K562 (cell line): ENCODE measurements around the gene CEMIP2. TPM values are rescaled to one million over a fixed set of nuclear protein-coding genes. Genes with fewer than 3 reads are reported as not detected.

ENCODE experiments used
- ATAC-seq: fragments of 200-7000 bp; cut with Tn5 transposase; 3 replicates; pipeline ENCODE4 v1.9.1; 2020; ENCODE audit warnings: moderate library complexity
- BruUV-seq: library from RNA; stranded (reverse); fragments of 400-500 nt; replicated peaks from 2 replicates; lab custom pipeline; 2021; lab: Mats Ljungman, UMichigan
- CTCF ChIA-PET: fragments of 300-600 bp; formaldehyde crosslinking; extraction: SDS; loops from one replicate; lab custom pipeline; 2021; ENCODE audit warnings: low intra/inter-chr PET ratio; lab: Yijun Ruan, JAX
- POLR2A ChIA-PET: fragments of 300-600, 350-650 bp; sonication (Branson Sonifier 250); formaldehyde crosslinking; extraction: SDS; loops from one replicate; lab custom pipeline; 2021; ENCODE audit warnings: antibody characterized with exemption, inconsistent platforms; lab: Yijun Ruan, JAX
- DNase-seq, 4 experiments: peaks; one replicate each; pipeline versions ENCODE4 v3.0.0 to v3.0.0-alpha.2; 2011 to 2018; ENCODE audit warnings: low spot score in 3 of 4, mixed read lengths in 3 of 4; ENCODE audit errors: extremely low read depth in 1 of 4
- FAIRE-seq: peaks from 2 replicates; lab custom pipeline; 2011; peaks lifted over from hg19 to GRCh38; lab: Jason Lieb, UNC
- H2AFZ ChIP-seq: 2 replicates; pipeline ENCODE4 v1.6.0; 2011; ENCODE audit warnings: low read depth, low read length, control low read depth, inconsistent platforms
- H3K27ac ChIP-seq: fragments of 200-600 bp; 3 replicates; pipeline ENCODE4 v1.8.0; 2011; ENCODE audit warnings: low read depth, mild to moderate bottlenecking, control low read depth, inconsistent platforms, low read length, moderate library complexity, mixed read lengths; ENCODE audit errors: extremely low read depth
- H3K27me3 ChIP-seq, 2 experiments: fragments of 300-600 bp in 1 of 2; 2 replicates in 1 of 2; 3 replicates in 1 of 2; pipeline versions ENCODE4 v1.6.0 to v1.8.0; 2011; ENCODE audit warnings: inconsistent platforms in 2 of 2, low read length in 2 of 2, mild to moderate bottlenecking in 1 of 2, mixed read lengths in 1 of 2, moderate library complexity in 1 of 2; ENCODE audit not compliant: control insufficient read depth in 2 of 2, insufficient read depth in 2 of 2
- H3K36me3 ChIP-seq: fragments of 300-600 bp; 3 replicates; pipeline ENCODE4 v1.8.0; 2011; ENCODE audit warnings: mild to moderate bottlenecking, low read length, inconsistent platforms; ENCODE audit not compliant: control insufficient read depth, insufficient read depth
- H3K4me1 ChIP-seq, 2 experiments: fragments of 200-600 bp in 1 of 2; replicated peaks in 1 of 2; 2 replicates in 1 of 2; 3 replicates in 1 of 2; pipeline versions ENCODE4 v1.5.1 to v1.8.0; 2011; ENCODE audit warnings: inconsistent platforms in 2 of 2, low read length in 2 of 2, mild to moderate bottlenecking in 1 of 2, mixed read lengths in 1 of 2, moderate library complexity in 1 of 2; ENCODE audit not compliant: control insufficient read depth in 2 of 2, insufficient read depth in 2 of 2
- H3K4me2 ChIP-seq: 2 replicates; pipeline ENCODE4 v1.6.1; 2011; ENCODE audit warnings: low read length, control low read depth, inconsistent platforms, mixed read lengths; ENCODE audit not compliant: insufficient read depth
- H3K4me3 ChIP-seq: fragments of 200-600 bp; sonication (generic), shearing (Covaris generic); 2 replicates; pipeline ENCODE4 v1.5.1; 2016; ENCODE audit warnings: control low read depth, inconsistent platforms
- H3K79me2 ChIP-seq: fragments of 200-600 bp; 3 replicates; pipeline ENCODE4 v1.8.0; 2011; ENCODE audit warnings: low read length, inconsistent platforms; ENCODE audit not compliant: control insufficient read depth, insufficient read depth
- H3K9ac ChIP-seq, 2 experiments: 2 replicates each; pipeline versions ENCODE4 v1.6.0 to v1.6.1; 2011; ENCODE audit warnings: low read depth in 2 of 2, low read length in 2 of 2, control low read depth in 1 of 2, inconsistent platforms in 1 of 2, mild to moderate bottlenecking in 1 of 2, mixed read lengths in 1 of 2; ENCODE audit not compliant: insufficient read depth in 1 of 2
- H3K9me1 ChIP-seq: one replicate; pipeline ENCODE4 v1.6.0; 2011; ENCODE audit warnings: inconsistent platforms, mild to moderate bottlenecking, low read length, moderate library complexity; ENCODE audit not compliant: control insufficient read depth, insufficient read depth
- H3K9me3 ChIP-seq: replicated peaks from 2 replicates; pipeline ENCODE4 v1.5.1; 2011; ENCODE audit warnings: low read depth, low read length, inconsistent platforms; ENCODE audit not compliant: control insufficient read depth, insufficient read depth
- H4K20me1 ChIP-seq: replicated peaks from 2 replicates; pipeline ENCODE4 v1.6.1; 2011; ENCODE audit warnings: low read length, inconsistent platforms, mixed read lengths; ENCODE audit not compliant: control insufficient read depth, insufficient read depth
- CREB1 ChIP-seq, 2 experiments: sonication (generic) in 1 of 2; formaldehyde crosslinking in 1 of 2; IDR thresholded peaks; 2 replicates each; pipeline versions ENCODE4 v1.6.1 to v1.8.0; 2012 to 2022; ENCODE audit warnings: inconsistent platforms in 1 of 2, mild to moderate bottlenecking in 1 of 2, missing genetic modification reagents in 1 of 2, moderate library complexity in 1 of 2
- CXXC5 ChIP-seq: fragments of 250-450 bp; sonication (Bioruptor Pico); IDR thresholded peaks from 2 replicates; pipeline ENCODE4 v1.8.0; 2022; ENCODE audit warnings: inconsistent platforms, mild to moderate bottlenecking, moderate library complexity
- DPF2 ChIP-seq: fragments of 450-650 bp; IDR thresholded peaks from 2 replicates; pipeline ENCODE4 v1.6.1; 2016
- FIP1L1 ChIP-seq: fragments of 200-400 bp; formaldehyde crosslinking; IDR thresholded peaks from 2 replicates; pipeline ENCODE4 v1.6.1; 2018; ENCODE audit warnings: mild to moderate bottlenecking, low read depth, low read length; ENCODE audit not compliant: poor library complexity, severe bottlenecking
- GABPB2 ChIP-seq: fragments of 250-450 bp; sonication (Bioruptor Pico); conservative IDR thresholded peaks from 2 replicates; pipeline ENCODE4 v1.5.1; 2021; ENCODE audit warnings: mild to moderate bottlenecking
- HDAC2 ChIP-seq: fragments of 450-650 bp; IDR thresholded peaks from 2 replicates; pipeline ENCODE4 v1.6.1; 2016; ENCODE audit warnings: mild to moderate bottlenecking
- HMG20B ChIP-seq: fragments of 250-450 bp; sonication (Bioruptor Pico); IDR thresholded peaks from 2 replicates; pipeline ENCODE4 v1.5.0; 2021; ENCODE audit warnings: mild to moderate bottlenecking
- ILK ChIP-seq: fragments of 450-650 bp; IDR thresholded peaks from 2 replicates; pipeline ENCODE4 v1.6.1; 2016; ENCODE audit warnings: missing genetic modification characterization, low read depth, mild to moderate bottlenecking, missing compliant biosample characterization, moderate library complexity, borderline replicate concordance
- MAFK ChIP-seq: IDR thresholded peaks from 2 replicates; pipeline ENCODE4 v1.6.1; 2011; ENCODE audit warnings: low read length, improper control_type of control experiment
- MEF2A ChIP-seq: IDR thresholded peaks from 2 replicates; pipeline ENCODE4 v1.6.1; 2011; ENCODE audit warnings: low read depth, mild to moderate bottlenecking, low read length, moderate library complexity; ENCODE audit not compliant: control insufficient read depth
- MLX ChIP-seq, 2 experiments: fragments of 450-650 bp in 1 of 2; sonication (generic) in 1 of 2; formaldehyde crosslinking; conservative IDR thresholded peaks; 2 replicates each; pipeline versions ENCODE4 v1.4.0 to v1.8.1; 2020 to 2022; ENCODE audit warnings: mild to moderate bottlenecking in 1 of 2, missing genetic modification reagents in 1 of 2
- PHB2 ChIP-seq: fragments of 450-650 bp; IDR thresholded peaks from 2 replicates; pipeline ENCODE4 v1.6.1; 2017; ENCODE audit warnings: low read depth
- RBBP5 ChIP-seq: fragments of 200-600 bp; sonication (generic); IDR thresholded peaks from 2 replicates; pipeline ENCODE4 v1.6.1; 2012; ENCODE audit warnings: borderline replicate concordance, mild to moderate bottlenecking, low read length, control low read depth, inconsistent platforms; ENCODE audit not compliant: insufficient read depth, poor library complexity, severe bottlenecking
- SMARCE1 ChIP-seq: fragments of 450-650 bp; IDR thresholded peaks from 2 replicates; pipeline ENCODE4 v1.7.1; 2016; ENCODE audit warnings: mild to moderate bottlenecking
- SRF ChIP-seq, 2 experiments: fragments of 250-450, 450-650 bp in 1 of 2; sonication (Bioruptor Pico) in 1 of 2; sonication (generic) in 1 of 2; formaldehyde crosslinking; IDR thresholded peaks; 2 replicates each; pipeline versions ENCODE4 v1.5.0 to v1.5.1; 2020 to 2022; ENCODE audit warnings: mild to moderate bottlenecking in 1 of 2, missing genetic modification reagents in 1 of 2
- TCF7L2 ChIP-seq: fragments of 150-350 bp; IDR thresholded peaks from 2 replicates; pipeline ENCODE4 v1.6.1; 2016; ENCODE audit warnings: low read depth, mild to moderate bottlenecking, low read length, moderate library complexity
- ZFP1 ChIP-seq: fragments of 450-650 bp; formaldehyde crosslinking; IDR thresholded peaks from 2 replicates; pipeline ENCODE4 v1.4.0; 2020; ENCODE audit warnings: mild to moderate bottlenecking, mixed read lengths
- ZNF584 ChIP-seq: fragments of 200-800 bp; sonication (Bioruptor generic); IDR thresholded peaks from 2 replicates; pipeline ENCODE4 v1.6.1; 2016; ENCODE audit warnings: low read depth, mild to moderate bottlenecking, missing genetic modification characterization, missing compliant biosample characterization
- WGBS: fragments of 100-300 bp; shearing (Covaris generic); methylation state at CpG from one replicate; pipeline ENCODE4 v1.1.6; 2016; ENCODE audit warnings: low coverage, mixed read lengths; ENCODE audit not compliant: insufficient coverage; ENCODE audit errors: missing lambda C conversion rate; 5-methylcytosine and 5-hydroxymethylcytosine counted together
- in situ Hi-C: fragments of 300-500 bp; cut with MboI; formaldehyde crosslinking; loops from 4 replicates; pipeline ENCODE4 v1.15.0; 2018; ENCODE audit warnings: inconsistent platforms, mixed read lengths
- intact Hi-C: fragments of 100-400 bp; cut with micrococcal nuclease; formaldehyde crosslinking; loops from 2 replicates; pipeline ENCODE4 v1.14.2; 2022
- polyA plus RNA-seq, 8 experiments: library from polyadenylated mRNA; depleted of rRNA in 4 of 8; stranded (reverse) in 5 of 8; unstranded in 3 of 8; fragments of >200 nt; fragmentation: Nextera tagmentation in 2 of 8; fragmentation: Illumina TruSeq in 1 of 8; extraction: Ambion mirVana in 2 of 8; extraction: Trizol in 1 of 8; gene quantifications; 2 replicates each; pipeline versions ENCODE4 v1.2.1 to v1.2.3, GENCODE V29; 2011 to 2014; ENCODE audit warnings: inconsistent platforms in 1 of 8, missing spikeins in 1 of 8
- total RNA-seq, 7 experiments: library from RNA; depleted of rRNA in 6 of 7; stranded (reverse); fragments of >200 nt in 6 of 7; fragmentation: Illumina TruSeq in 2 of 7; extraction: Trizol in 2 of 7; gene quantifications; 2 replicates each; pipeline versions ENCODE4 v1.2.1 to v1.2.3, GENCODE V29; 2011 to 2021; ENCODE audit warnings: low replicate concordance in 1 of 7

The CEMIP2 gene
- total and polyA plus RNA-seq, 9 of the 15 experiments (the other 6 are each of a cell fraction or from before 2014, with no cell fraction given) = 5.4 to 29.9 (median 14.2) TPM

- Histone ChIP-seq H3K4me3 (no peak overlapping the region), H3K79me2 (no peaks in the 10 kb centered on the region), H3K4me2 (no peak overlapping the region), H3K27ac (no peak overlapping the region), H2AFZ (peak overlapping the region; percentile 81), H3K36me3 (no peaks in the 10 kb centered on the region), H3K9ac (no peak overlapping the region), H3K9me1 (no peaks in the 10 kb centered on the region), H3K4me1 (peaks cover 7 to 33% of the 10 kb centered on the region in 2 experiments; a peak in 4 of 5 replicates), H3K9me3 (no peaks in the 10 kb centered on the region), H4K20me1 (no peaks in the 10 kb centered on the region), H3K27me3 (no peaks in the 10 kb centered on the region)
- ATAC-seq (no peak), FAIRE-seq (no peak), DNase-seq (no peak)
- ChIA-PET CTCF (interaction anchor here (0.6 kb wide), 1 partner anchor 1297 kb away, joined by 4 read pairs; no protein-coding TSS in a partner anchor), POLR2A (no interaction called here)
- 20% methylated on average over 2 of the region's 2 CpGs for WGBS
- in situ Hi-C loops (no loop called here), intact Hi-C loops (no loop called here)
- no TSS peak for BruUV-seq
- TF ChIP-seq ZFP1 = no peak
Measured at GRCh38 chr9:71643330-71643729, 125.0 kb downstream of the CEMIP2 start.

GRCh38 chr9:71642056-71642455, 126.3 kb downstream of the CEMIP2 start:
- ATAC-seq = no peak
- BruUV-seq = no TSS peak
- no peaks in the 10 kb centered on the region for H4K20me1 ChIP-seq
- peaks cover 3 to 26% of the 10 kb centered on the region in 2 experiments; a peak in 4 of 5 replicates for H3K4me1 ChIP-seq
- no peaks in the 10 kb centered on the region for H3K9me3 ChIP-seq
- no peak overlapping the region for H3K4me3 ChIP-seq
- CTCF ChIA-PET = no interaction called here
- H3K27ac ChIP-seq = no peak overlapping the region
- no peak overlapping the region for H3K4me2 ChIP-seq
- POLR2A ChIA-PET = no interaction called here
- in situ Hi-C loops = no loop called here
- WGBS = 89% methylated on average over 5 of the region's 5 CpGs
- H3K9ac ChIP-seq = no peak overlapping the region
- H3K9me1 ChIP-seq = no peaks in the 10 kb centered on the region
- peak overlapping the region; percentile 68 for H2AFZ ChIP-seq
- intact Hi-C loops = no loop called here
- H3K79me2 ChIP-seq = no peaks in the 10 kb centered on the region
- H3K27me3 ChIP-seq = no peaks in the 10 kb centered on the region
- no peak for DNase-seq
- no peaks in the 10 kb centered on the region for H3K36me3 ChIP-seq
- no peak for FAIRE-seq
- TF ChIP-seq ILK (tag) (no peak), ZNF584 (CRISPR knock-in tag) (no peak), MAFK (no peak), CREB1 (IDR thresholded peaks at IDR 0.05) (no peak), CREB1 (CRISPR knock-in tag; IDR thresholded peaks at IDR 0.05) (no peak), RBBP5 (no peak), HMG20B (no peak), MEF2A (no peak), PHB2 (no peak), FIP1L1 (no peak), HDAC2 (no peak), CXXC5 (CRISPR knock-in tag) (no peak), GABPB2 (CRISPR knock-in tag) (no peak), MLX (CRISPR knock-in tag; conservative IDR thresholded peaks at IDR 0.05) (no peak), SRF (CRISPR knock-in tag; IDR thresholded peaks at IDR 0.05) (no peak), SMARCE1 (no peak), DPF2 (no peak), TCF7L2 (no peak)
